HG03460 (cell line): ENCODE data around the gene SH2D1B.
A peak's percentile ranks its signal among the peaks of the same experiment; 100 is the strongest.
"Not testable (repeated sequence)": the region's sequence is repeated elsewhere in the genome, so short reads cannot be mapped to it uniquely, and the experiment has no call there.

ENCODE experiments used
- ATAC-seq: cut with Tn5 transposase; IDR thresholded peaks from one replicate; pipeline ENCODE4 v1.9.1; 2021; ENCODE audit not compliant: unreplicated experiment

The SH2D1B gene

DNA sequence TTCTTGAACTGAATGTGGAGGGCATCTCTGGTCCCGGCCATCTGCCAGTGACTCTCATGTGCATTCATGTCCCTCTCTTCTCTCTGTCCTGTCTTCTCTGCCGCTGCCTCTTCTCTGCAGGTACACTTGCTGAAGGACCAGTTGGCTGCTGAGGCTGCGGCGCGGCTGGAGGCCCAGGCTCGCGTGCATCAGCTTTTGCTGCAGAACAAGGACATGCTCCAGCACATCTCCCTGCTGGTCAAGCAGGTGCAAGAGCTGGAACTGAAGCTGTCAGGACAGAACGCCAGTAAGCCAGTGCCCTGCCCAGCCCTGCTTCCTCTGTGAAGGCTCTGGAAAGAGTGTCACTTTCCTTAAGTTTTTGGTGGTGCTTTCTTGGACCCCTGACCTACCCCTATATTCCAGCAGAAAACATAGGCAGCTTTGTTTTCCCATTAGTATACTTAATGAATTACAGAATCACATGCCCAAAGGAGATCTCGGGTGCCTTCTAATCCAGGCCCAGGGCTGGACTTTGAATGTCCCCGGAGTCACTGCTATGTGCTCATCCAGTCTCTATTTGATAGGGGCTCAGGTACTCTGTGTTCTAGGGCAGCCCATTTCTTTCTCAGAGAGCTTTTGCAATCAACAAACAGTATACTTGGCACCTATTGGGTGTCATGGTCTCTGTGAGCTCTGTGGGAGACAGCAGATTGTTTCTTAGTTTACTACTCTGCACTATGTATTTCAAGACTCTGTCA, 46.5 kb downstream of the SH2D1B start:
- ATAC-seq, result no peak

DNA sequence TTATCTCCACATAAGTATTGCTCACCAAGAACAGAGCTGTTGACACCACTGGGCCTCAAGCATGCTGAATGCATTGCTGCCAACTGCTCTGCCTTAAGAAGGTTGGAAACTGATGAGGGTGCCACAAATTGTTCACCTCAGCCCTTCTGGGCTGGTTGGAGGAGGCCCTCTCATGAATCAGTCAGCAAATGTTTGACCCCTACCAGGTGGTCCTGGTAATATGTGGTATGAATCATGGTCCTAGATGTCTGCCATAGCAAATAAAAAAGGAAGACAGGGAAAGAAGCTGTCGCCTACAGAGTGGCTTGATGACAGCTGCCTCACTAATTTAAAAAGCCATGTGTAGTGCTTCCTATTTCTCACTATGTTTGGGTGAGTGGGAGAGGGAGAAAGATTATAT, 47.4 kb downstream of the SH2D1B start:
- ATAC-seq, result no peak

DNA sequence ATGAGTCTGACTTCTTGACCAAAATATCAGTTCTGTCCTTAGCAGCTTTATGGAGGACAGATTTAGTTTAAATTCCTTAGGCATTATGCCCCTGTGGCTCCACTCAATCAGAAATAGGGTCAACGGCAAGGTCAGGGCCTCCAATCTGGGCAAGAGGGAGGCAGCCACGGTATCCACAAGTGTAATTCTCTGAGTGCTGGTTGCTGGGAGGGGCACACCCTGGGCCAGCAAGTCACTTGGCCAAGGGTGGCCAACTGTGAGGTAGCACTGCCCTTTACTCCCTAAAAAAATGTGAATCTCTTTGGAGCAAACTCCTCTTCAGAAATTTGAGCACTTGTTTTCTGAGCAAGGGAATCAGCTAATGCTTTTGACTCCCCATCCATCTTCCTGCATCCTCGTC, 48.1 kb downstream of the SH2D1B start:
- no peak for ATAC-seq

DNA sequence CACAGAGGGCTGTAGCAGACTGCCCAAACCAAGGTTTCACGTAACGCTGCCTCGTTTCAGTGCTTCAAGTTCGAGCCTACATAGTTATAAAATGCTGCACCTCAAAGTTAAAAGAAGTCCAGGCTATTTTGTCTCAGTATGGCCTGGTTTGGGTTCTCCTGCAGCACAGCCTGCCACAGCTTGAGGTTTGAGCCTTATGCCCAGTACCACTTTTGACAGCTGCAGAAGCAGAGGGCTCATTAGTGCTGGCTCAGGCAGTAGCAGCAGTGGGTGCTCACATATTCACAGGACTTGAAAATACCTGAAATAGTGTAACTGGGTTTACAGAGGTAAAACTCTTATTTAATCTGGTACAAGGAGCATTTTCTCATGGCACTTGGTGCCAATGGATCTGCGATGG, 50.6 kb downstream of the SH2D1B start:
- peak; percentile 42 for ATAC-seq

DNA sequence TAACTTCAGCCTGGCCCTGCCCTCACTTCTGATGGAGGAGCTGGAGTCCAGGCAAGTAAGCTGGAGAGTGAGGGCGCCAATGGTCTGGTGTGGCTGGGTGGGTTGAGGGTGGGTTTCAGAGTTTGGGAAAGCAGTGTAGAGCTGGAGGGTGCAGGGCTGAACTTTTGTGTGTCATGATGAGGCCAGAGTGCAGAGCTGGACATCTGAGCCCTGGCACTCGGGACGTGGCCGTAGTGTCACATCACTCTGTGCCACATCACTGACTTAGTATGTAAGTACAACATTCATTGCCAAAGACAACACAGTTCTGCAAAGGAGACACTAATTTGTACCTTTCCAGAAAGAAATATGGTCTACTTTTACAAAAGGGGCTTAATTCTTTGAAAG, 51.1 kb downstream of the SH2D1B start:
- ATAC-seq, result no peak

DNA sequence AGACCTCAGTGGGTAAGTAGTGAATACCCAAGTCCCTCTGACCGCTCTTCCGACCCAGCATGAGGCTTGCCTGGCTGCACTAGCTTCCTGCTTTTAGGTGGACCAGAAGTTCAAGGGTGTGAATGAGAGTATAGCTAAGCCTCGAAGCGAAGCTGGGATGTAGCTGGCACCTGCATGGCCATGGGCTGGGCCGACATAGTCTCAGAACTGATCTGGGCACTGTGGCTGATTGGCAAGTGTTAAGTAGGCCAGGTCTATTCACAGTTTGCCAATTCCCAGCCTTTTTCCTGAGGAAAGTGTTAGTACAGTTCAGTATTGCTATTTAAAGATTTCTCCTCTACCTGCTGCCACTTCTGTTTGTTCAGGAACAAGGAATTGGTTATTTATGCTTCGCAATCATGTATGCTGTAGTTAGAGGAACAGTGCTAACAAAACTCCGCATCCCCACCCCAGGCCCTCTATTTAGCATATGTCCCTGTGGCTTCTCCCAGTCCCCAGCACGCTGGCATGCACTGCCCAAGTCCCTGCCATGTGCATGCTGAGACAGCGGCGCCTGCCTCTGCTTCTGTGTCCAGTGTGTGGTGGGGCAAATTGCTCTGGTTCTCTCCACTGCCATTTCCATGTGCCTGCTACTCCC, 51.6 kb downstream of the SH2D1B start:
- no peak for ATAC-seq

DNA sequence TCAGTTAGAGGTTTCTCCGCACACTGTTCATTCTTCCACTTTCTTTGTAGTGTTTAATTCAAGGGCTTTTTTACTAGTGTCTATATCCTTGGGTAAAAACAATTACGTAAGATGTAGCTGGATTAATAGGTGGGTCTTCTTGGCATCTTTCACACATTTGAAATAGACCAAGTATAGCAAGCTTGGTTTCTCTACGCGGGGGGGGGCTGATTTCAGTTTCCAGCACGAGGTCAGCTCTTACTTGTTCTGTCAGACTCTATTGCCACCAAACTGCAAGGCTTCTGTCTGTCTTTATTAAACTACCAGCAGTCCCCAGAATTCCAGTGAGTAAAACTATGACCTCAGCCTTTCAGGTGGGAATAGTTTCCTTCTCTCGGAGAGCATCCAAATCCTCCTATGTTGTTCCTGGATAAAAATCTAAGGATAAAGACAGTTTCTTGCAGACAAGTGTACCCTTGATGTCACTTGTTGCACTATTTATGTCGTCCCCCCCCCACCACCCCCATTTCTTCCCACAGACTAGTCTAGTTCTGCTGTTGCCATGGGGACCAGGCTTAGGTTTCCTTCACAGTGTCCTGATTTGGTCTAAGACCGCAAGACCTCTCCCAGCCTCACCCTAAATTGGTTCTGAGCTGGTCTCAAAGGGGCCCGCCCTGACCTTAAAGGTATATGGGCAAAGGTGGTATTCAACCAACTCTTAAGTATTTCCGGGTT, 52.3 kb downstream of the SH2D1B start:
- ATAC-seq, result no peak

DNA sequence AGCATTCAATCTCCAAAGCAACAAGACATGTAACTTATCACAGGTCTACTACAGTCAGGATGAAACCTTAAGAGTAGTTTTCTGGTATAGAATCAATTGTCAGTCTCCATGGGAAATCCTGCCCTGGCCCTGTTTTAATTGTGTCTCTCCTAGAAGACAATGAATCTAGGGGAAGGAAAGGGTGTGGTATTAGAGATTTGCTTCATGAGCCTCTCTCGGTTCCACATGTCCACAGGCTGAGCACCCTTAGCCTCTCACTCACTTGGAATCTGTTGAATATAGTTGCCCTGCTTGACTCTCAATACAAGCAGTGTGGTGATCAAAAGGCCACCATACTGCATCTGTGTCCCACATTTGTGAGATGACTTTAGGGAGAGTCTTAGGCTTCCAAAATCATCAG, 53.0 kb downstream of the SH2D1B start:
- ATAC-seq, result no peak

DNA sequence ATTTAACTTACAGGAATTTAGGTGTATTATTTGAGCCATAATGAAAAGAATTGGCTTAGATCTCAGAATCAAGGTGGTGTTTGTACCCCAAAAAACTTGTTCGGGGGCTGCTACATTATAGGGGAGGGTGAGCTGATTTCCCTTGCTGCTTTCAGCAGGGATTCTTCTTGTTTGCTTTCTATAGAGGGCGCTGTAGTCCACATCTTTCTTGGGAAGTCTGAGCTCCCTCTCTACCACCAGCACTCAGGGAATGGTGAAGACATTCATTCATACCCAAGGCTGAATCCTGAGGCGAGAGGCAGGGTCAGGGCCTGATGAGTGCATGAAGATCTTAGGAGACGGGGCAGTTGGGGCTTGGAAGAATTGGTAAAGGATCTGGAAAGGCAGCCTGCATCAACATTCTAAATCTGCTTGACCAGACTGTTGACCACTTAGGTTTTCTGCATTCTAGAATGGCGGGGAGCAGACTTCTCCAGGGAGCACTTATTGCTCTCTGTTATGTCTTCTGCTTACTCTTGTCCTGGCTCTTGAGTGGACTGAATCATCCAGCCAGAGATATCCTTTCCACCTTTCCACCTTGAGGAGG, 54.2 kb downstream of the SH2D1B start:
- no peak for ATAC-seq

DNA sequence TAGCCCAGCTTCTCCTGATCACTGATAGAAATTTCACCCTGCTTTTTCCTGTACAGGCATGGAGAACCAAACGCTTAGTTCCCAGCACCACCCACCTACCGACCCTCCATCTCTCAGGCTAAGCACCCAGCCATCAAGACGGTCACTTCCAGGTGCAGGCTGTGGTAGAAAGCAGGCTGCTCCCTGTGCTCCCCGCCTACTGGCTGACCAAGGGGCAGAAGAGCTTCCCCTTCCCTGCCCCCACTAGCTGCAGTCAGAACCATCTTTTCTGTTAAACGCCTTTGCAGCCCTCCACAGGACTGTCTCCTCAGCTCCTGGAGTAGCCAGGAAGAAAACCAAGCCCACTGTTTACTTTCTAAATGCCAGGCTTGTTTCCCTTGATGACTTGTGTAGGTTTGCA, 58.2 kb downstream of the SH2D1B start:
- ATAC-seq, result no peak

DNA sequence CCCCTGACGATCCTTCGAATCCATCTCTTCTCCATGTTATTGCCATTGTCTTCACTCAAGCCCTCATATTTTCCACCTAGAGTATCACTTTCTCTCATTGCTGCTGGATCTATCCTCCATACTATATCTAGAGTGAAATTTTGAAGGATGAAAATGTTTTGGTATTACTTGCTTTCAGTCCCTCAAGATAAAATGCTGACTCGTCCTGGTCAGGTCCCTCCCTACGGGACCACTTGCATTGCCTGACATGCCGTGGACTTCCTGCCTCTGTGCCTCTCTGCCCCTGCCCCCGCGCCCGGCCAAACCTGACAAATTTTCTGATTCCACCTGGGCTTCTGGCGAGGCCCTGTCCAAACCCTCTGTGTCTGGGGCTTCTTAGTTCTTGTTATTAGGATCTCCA, 58.9 kb downstream of the SH2D1B start:
- ATAC-seq, result no peak

DNA sequence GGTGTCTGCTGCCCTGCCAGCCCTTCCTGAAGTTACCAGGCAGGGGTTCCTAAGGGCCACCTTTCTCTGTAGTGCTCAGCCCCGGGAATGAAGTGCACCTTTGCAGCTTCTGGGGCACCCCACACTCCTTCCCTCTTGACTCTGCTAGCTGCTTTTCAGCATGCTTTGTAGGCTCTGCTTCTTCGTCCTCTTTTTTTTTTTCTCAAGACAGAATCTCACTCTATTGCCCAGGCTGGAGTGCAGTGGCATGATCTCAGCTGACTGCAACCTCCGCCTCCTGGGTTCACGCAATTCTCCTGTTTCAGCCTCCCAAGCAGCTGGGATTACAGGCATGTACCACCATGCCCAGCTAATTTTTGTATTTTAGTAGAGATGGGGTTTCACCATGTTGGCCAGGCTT, 60.1 kb downstream of the SH2D1B start:
- ATAC-seq, result not testable (repeated sequence)

DNA sequence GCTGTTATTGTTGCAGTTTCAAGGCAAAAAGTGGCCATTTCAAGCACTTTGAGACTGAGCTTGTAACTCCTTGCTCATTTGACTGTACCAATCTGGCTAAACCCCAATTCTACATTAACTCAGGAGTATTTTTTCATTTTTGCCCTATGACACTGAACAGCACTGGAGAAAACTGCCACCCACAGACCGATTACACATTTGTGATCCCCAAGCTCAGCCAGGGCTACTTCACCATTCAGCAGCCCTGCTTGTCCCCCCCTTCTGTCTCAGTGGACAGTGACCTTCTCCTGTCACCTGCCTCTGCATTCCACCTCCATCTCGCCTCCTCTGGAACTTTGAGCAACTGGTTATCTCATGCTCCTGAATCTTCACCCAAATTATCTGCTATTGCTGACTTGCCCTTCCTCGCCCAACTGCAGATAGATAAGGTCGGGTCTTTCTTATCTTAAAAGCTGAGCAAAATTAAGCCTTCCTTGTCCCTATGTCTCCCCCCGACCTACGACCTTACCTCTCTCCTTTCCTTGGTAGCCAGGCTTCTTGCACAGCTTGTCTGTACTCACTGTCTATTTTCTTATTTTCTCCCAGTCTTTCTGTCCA, 60.6 kb downstream of the SH2D1B start:
- ATAC-seq, result no peak

DNA sequence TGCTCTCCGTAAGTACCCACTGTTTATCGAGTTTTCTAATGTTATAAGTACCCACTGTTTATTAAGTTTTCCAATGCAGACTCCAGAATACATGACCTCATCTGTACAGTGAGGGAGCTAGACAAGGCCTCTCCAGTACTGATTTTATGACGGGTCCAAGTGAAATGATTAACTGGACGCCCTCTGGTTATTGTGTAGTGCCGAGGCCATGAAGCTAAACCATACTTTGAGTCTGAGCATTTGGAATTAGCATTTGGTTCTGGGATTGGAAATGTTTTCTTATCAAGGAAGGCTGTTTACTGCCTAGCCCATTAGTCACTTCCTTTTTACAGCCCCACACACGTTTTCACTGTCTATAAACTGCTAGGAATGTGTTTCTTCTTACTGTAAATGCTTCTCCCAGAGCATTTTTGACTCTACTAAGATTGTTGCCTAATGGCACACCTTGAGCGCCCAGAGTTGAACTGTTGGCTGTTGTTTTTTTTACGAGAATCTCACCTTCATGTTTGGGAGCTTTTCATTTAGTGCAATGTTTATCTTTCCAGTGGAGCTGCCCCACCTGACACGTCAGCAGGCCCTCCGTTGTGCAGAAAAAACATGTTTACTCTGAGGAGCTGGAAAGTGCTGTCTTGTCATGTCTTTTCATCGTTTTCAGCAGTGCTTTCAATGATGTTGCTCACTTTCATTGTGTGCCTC, 62.2 kb downstream of the SH2D1B start:
- no peak for ATAC-seq

DNA sequence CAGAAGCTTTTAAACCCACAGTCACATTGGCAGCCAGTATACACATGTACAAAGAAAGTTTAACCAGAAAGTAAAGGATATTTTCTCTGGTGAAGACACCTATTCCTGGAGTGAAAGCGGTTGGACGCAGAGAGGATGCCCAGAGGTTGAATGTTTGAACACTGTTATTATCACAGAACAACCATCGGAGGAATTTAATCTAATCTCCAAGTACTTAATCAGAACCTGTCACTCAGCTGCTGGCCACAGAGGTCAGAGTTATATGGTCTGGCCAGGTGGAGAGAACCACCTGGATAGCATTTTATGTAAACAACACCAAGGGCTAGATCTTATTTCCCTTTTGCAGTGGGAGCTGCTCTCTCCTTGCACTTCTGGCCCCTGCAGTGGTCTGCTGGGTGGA, 64.7 kb downstream of the SH2D1B start:
- no peak for ATAC-seq
